ENCODE data around the gene PPP3R1. TPM values are rescaled to one million over a fixed set of nuclear protein-coding genes. Genes with fewer than 3 reads are reported as not detected.

Gene PPP3R1
- total and polyA plus RNA-seq, 10 of the 15 experiments (the other 5 are each of a cell fraction or from before 2014, with no cell fraction given) = 1.5 to 61.0 (median 15.8) TPM

DNA sequence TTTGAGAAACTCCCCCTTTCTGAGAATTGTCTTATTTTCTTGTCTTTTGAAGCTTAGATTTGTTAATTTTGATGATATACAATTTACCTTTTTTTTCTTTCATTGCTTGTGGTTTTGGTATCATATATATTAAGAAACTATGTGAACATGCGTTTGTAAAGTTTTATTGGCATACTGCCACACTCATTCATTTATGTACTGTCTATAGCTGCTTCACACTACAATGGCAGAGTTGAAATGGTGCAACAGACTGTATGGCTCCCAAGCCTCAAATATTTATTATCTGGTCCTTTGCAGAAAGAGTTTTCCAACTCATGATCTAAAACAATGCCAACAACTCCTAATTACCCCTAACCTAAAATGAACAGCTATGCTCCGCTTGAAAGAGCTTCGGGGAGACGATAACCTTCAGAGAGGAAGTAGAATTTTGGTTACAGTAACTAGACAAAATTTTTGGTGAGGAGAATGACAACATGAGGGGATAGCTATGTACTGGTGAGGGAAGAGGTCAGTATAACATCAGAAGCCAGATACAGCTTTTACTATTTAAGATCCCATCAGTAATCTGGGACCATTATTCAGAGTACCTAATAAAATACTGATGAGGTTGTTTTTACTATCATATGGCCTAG, 16.1 kb downstream of the PPP3R1 start:
- no peak for FAIRE-seq

More for the DNA sequence above, 16.1 kb downstream of the PPP3R1 start:
- Histone ChIP-seq H3K4me2 (ENCODE audit: control insufficient read depth, insufficient read depth) (0 out of 2 replicates have a peak overlapping the region, but pooled peaks have one; percentile 1), H3K79me2 (ENCODE audit: control insufficient read depth, insufficient read depth, low read length) (peaks cover 97% of the 10 kb centered on the region), H3K27me3 (replicated peaks in 1 of 2; ENCODE audit: control insufficient read depth in 2 of 2, insufficient read depth in 2 of 2, low read length in 1 of 2) (no peaks in the 10 kb centered on the region), H3K4me3 (no peak overlapping the region), H3K4me1 (ENCODE audit: control insufficient read depth, insufficient read depth, low read length) (peaks cover 9% of the 10 kb centered on the region), H3K9me3 (replicated peaks; ENCODE audit: control insufficient read depth, insufficient read depth, low read length) (no peaks in the 10 kb centered on the region; the same call in 1 of the 3 replicates), H4K20me1 (ENCODE audit: control insufficient read depth, insufficient read depth) (no peaks in the 10 kb centered on the region; the same call in 1 of the 2 replicates), H2AFZ (ENCODE audit: control insufficient read depth, low read depth, low read length) (no peak overlapping the region), H3K36me3 (ENCODE audit: control insufficient read depth in 2 of 2, insufficient read depth in 2 of 2, low read length in 1 of 2) (peaks cover 0 to 9% of the 10 kb centered on the region in 2 experiments; a peak in 2 of 4 replicates), H3K27ac (ENCODE audit: control insufficient read depth, insufficient read depth) (no peak overlapping the region; the same call in 1 of the 2 replicates), H3K9ac (ENCODE audit: control insufficient read depth, insufficient read depth, low read length) (no peak overlapping the region)
- DNase-seq (ENCODE audit: low read depth, low spot score) (no peak), ATAC-seq (peak; percentile 45)
- CTCF ChIA-PET = interaction anchor here (0.6 to 3.1 kb wide), 12 partner anchors 8 to 114 kb away, joined by 3 to 12 read pairs (median 4); no protein-coding TSS in a partner anchor
- in situ Hi-C loops (cut with MboI) = no loop called here
- SMC1A ChIA-PET (ENCODE audit: uncharacterized antibody, unreplicated experiment) = interaction anchor here (1.0 to 1.9 kb wide), 8 partner anchors 8 to 114 kb away, joined by 3 to 11 read pairs (median 4); no protein-coding TSS in a partner anchor
- RAD21 ChIA-PET (ENCODE audit: unreplicated experiment) = interaction anchor here (0.9 to 2.4 kb wide), 4 partner anchors 8 to 40 kb away, joined by 3 to 10 read pairs (median 5); partner anchors contain the start of gene PPP3R1
- BruUV-seq (replicated peaks) = no TSS peak
- TF ChIP-seq MYB (IDR thresholded peaks at IDR 0.05; ENCODE audit: borderline replicate concordance, low read depth, low read length) = no peak
- TF ChIP-seq, protein P1, sequence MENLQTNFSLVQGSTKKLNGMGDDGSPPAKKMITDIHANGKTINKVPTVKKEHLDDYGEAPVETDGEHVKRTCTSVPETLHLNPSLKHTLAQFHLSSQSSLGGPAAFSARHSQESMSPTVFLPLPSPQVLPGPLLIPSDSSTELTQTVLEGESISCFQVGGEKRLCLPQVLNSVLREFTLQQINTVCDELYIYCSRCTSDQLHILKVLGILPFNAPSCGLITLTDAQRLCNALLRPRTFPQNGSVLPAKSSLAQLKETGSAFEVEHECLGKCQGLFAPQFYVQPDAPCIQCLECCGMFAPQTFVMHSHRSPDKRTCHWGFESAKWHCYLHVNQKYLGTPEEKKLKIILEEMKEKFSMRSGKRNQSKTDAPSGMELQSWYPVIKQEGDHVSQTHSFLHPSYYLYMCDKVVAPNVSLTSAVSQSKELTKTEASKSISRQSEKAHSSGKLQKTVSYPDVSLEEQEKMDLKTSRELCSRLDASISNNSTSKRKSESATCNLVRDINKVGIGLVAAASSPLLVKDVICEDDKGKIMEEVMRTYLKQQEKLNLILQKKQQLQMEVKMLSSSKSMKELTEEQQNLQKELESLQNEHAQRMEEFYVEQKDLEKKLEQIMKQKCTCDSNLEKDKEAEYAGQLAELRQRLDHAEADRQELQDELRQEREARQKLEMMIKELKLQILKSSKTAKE (IDR thresholded peaks at IDR 0.05; ENCODE audit: low read depth, poor library complexity, severe bottlenecking) = no peak
- TF ChIP-seq, protein P2, sequence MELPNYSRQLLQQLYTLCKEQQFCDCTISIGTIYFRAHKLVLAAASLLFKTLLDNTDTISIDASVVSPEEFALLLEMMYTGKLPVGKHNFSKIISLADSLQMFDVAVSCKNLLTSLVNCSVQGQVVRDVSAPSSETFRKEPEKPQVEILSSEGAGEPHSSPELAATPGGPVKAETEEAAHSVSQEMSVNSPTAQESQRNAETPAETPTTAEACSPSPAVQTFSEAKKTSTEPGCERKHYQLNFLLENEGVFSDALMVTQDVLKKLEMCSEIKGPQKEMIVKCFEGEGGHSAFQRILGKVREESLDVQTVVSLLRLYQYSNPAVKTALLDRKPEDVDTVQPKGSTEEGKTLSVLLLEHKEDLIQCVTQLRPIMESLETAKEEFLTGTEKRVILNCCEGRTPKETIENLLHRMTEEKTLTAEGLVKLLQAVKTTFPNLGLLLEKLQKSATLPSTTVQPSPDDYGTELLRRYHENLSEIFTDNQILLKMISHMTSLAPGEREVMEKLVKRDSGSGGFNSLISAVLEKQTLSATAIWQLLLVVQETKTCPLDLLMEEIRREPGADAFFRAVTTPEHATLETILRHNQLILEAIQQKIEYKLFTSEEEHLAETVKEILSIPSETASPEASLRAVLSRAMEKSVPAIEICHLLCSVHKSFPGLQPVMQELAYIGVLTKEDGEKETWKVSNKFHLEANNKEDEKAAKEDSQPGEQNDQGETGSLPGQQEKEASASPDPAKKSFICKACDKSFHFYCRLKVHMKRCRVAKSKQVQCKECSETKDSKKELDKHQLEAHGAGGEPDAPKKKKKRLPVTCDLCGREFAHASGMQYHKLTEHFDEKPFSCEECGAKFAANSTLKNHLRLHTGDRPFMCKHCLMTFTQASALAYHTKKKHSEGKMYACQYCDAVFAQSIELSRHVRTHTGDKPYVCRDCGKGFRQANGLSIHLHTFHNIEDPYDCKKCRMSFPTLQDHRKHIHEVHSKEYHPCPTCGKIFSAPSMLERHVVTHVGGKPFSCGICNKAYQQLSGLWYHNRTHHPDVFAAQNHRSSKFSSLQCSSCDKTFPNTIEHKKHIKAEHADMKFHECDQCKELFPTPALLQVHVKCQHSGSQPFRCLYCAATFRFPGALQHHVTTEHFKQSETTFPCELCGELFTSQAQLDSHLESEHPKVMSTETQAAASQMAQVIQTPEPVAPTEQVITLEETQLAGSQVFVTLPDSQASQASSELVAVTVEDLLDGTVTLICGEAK (IDR thresholded peaks at IDR 0.05; ENCODE audit: borderline replicate concordance) = 0 out of 2 replicates have a peak, but pooled peaks have one; percentile 29
- TF ChIP-seq KAT2A (conservative IDR thresholded peaks at IDR 0.05; ENCODE audit: control insufficient read depth, low read depth, low read length) = no peak
- peak; percentile 63; the same call in 1 of the 2 replicates for TF ChIP-seq SPI1 (IDR thresholded peaks at IDR 0.05; ENCODE audit: borderline replicate concordance, insufficient read depth, low read depth, low read length)
- TF ChIP-seq CEBPB (IDR thresholded peaks at IDR 0.05; ENCODE audit: borderline replicate concordance in 1 of 2, low read depth in 2 of 2, low read length in 2 of 2) = no peak
- TF ChIP-seq STAT3 (IDR thresholded peaks at IDR 0.05; ENCODE audit: low read depth, low read length) = no peak
- TF ChIP-seq, protein P3, sequence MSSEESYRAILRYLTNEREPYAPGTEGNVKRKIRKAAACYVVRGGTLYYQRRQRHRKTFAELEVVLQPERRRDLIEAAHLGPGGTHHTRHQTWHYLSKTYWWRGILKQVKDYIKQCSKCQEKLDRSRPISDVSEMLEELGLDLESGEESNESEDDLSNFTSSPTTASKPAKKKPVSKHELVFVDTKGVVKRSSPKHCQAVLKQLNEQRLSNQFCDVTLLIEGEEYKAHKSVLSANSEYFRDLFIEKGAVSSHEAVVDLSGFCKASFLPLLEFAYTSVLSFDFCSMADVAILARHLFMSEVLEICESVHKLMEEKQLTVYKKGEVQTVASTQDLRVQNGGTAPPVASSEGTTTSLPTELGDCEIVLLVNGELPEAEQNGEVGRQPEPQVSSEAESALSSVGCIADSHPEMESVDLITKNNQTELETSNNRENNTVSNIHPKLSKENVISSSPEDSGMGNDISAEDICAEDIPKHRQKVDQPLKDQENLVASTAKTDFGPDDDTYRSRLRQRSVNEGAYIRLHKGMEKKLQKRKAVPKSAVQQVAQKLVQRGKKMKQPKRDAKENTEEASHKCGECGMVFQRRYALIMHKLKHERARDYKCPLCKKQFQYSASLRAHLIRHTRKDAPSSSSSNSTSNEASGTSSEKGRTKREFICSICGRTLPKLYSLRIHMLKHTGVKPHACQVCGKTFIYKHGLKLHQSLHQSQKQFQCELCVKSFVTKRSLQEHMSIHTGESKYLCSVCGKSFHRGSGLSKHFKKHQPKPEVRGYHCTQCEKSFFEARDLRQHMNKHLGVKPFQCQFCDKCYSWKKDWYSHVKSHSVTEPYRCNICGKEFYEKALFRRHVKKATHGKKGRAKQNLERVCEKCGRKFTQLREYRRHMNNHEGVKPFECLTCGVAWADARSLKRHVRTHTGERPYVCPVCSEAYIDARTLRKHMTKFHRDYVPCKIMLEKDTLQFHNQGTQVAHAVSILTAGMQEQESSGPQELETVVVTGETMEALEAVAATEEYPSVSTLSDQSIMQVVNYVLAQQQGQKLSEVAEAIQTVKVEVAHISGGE (CRISPR knock-in tag; IDR thresholded peaks at IDR 0.05) = no peak
- POLR2A ChIA-PET = interaction anchor here (0.9 to 1.5 kb wide), 2 partner anchors 14 to 17 kb away, joined by 3 to 5 read pairs; no protein-coding TSS in a partner anchor
- intact Hi-C loops (cut with micrococcal nuclease; ENCODE audit: unreplicated experiment) = no loop called here
- WGBS (ENCODE audit: insufficient coverage, insufficient replicate concordance, low lambda C conversion rate, missing lambda C conversion rate) = 5% methylated on average over 4 of the region's 4 CpGs

Data from GM12878 (cell line).